HG03108 (cell line): ENCODE data around the gene PLCL1.

Experiments used
- ATAC-seq: cut with Tn5 transposase; IDR thresholded peaks from one replicate; pipeline ENCODE4 v1.9.1; 2021; ENCODE audit warnings: moderate library complexity; ENCODE audit not compliant: unreplicated experiment

The PLCL1 gene

GRCh38 chr2:198098918-198099317 is 294.5 kb downstream of the PLCL1 start:
- ATAC-seq: no peak

GRCh38 chr2:198100346-198100745 is 296.0 kb downstream of the PLCL1 start:
- no peak for ATAC-seq

- no peak for ATAC-seq
Measured at GRCh38 chr2:198101688-198102087, 297.3 kb downstream of the PLCL1 start.

- ATAC-seq: no peak
Measured at GRCh38 chr2:198102120-198102519, 297.7 kb downstream of the PLCL1 start.

GRCh38 chr2:198102856-198103255 is 298.5 kb downstream of the PLCL1 start:
- ATAC-seq: no peak

- no peak for ATAC-seq
Measured at GRCh38 chr2:198106621-198107385, 302.4 kb downstream of the PLCL1 start.

- no peak for ATAC-seq
Measured at GRCh38 chr2:198113316-198113715, 308.9 kb downstream of the PLCL1 start.

GRCh38 chr2:198114064-198114463 is 309.7 kb downstream of the PLCL1 start:
- ATAC-seq: no peak

- no peak for ATAC-seq
Measured at GRCh38 chr2:198115201-198115600, 310.8 kb downstream of the PLCL1 start.

GRCh38 chr2:198116756-198117155 is 312.4 kb downstream of the PLCL1 start:
- ATAC-seq: no peak

GRCh38 chr2:198117406-198118041 is 313.1 kb downstream of the PLCL1 start:
- no peak for ATAC-seq

- no peak for ATAC-seq
Measured at GRCh38 chr2:198127627-198128026, 323.2 kb downstream of the PLCL1 start.

GRCh38 chr2:198129609-198130008 is 325.2 kb downstream of the PLCL1 start:
- ATAC-seq: no peak

- no peak for ATAC-seq
Measured at GRCh38 chr2:198134293-198134955, 330.0 kb downstream of the PLCL1 start.

GRCh38 chr2:198135481-198135934 is 331.1 kb downstream of the PLCL1 start:
- ATAC-seq: no peak

- ATAC-seq: no peak
Measured at GRCh38 chr2:198136142-198136541, 331.7 kb downstream of the PLCL1 start.

GRCh38 chr2:198137733-198138132 is 333.3 kb downstream of the PLCL1 start:
- ATAC-seq: no peak

GRCh38 chr2:198141726-198142125 is 337.3 kb downstream of the PLCL1 start:
- no peak for ATAC-seq

GRCh38 chr2:198143156-198143555 is 338.8 kb downstream of the PLCL1 start:
- ATAC-seq: no peak

- no peak for ATAC-seq
Measured at GRCh38 chr2:198143793-198144192, 339.4 kb downstream of the PLCL1 start.

- no peak for ATAC-seq
Measured at GRCh38 chr2:198144660-198145059, 340.3 kb downstream of the PLCL1 start.
